Measurements from ENCODE around the gene TMPRSS11F.

Gene TMPRSS11F

DNA sequence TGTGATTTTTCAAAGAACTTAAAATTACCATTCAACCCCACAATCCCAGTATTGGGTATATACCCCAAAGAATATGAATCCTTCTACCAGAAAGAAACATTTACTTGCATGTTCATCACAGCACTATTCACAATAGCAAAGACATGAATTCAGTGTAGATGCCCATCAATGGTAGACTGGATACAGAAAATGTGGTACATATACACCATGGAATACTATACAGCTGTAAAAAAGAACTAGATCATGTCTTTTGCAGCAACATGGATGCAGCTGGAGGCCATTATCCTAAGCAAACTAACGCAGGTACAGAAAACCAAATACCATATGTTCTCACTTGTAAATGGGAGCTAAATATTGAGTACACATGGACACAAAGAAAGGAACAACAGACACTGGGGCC, 34.1 kb upstream of the TMPRSS11F start:
- no peak for TF ChIP-seq ZFX (IDR thresholded peaks at IDR 0.05; ENCODE audit: borderline replicate concordance)
- TF ChIP-seq, protein P1, sequence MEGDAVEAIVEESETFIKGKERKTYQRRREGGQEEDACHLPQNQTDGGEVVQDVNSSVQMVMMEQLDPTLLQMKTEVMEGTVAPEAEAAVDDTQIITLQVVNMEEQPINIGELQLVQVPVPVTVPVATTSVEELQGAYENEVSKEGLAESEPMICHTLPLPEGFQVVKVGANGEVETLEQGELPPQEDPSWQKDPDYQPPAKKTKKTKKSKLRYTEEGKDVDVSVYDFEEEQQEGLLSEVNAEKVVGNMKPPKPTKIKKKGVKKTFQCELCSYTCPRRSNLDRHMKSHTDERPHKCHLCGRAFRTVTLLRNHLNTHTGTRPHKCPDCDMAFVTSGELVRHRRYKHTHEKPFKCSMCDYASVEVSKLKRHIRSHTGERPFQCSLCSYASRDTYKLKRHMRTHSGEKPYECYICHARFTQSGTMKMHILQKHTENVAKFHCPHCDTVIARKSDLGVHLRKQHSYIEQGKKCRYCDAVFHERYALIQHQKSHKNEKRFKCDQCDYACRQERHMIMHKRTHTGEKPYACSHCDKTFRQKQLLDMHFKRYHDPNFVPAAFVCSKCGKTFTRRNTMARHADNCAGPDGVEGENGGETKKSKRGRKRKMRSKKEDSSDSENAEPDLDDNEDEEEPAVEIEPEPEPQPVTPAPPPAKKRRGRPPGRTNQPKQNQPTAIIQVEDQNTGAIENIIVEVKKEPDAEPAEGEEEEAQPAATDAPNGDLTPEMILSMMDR (IDR thresholded peaks at IDR 0.05) = no peak
- H3K27ac ChIP-seq = no peak overlapping the region

DNA sequence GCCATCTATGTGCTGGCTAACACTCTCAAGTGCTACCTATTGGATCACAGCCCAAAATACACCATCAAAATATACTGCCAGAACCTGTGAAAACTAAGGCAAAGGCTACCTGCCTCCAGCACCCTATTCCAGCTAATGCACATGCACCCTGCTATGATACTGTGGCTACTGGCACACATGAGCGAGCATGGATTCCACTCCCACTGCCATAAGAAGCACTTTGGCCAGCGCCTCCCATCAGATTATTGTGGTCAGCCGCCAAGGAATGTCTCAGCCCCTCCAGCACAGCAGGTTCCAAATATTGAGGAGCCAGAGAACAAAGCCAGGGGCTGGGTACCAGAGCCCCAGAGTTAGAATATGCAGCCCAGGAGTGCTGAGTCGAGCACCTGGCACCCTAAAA, 32.5 kb upstream of the TMPRSS11F start:
- no peak overlapping the region for H3K27ac ChIP-seq
- TF ChIP-seq, protein P1 (IDR thresholded peaks at IDR 0.05) = no peak
- no peak for TF ChIP-seq ZFX (IDR thresholded peaks at IDR 0.05; ENCODE audit: borderline replicate concordance)

DNA sequence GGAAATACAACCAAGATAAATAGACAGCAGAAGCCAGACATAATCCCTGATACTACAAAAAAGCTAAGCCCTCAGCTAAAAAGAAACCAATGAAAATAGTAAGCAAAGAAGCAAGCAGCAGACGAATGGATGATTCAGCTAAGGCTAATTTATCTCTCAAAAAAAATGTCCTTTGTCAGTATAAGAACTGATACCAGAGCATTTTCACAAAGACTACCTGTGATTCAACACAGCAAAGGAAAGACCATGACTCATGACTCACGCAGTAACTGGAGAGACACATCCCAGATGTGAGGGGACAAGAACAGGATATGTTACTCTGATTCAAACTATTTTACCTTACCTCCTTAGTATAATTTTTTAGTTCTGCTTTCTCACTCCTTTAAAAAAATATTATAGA, 22.7 kb upstream of the TMPRSS11F start:
- H3K27ac ChIP-seq = no peak overlapping the region
- TF ChIP-seq, protein P1 (IDR thresholded peaks at IDR 0.05) = no peak
- TF ChIP-seq ZFX (IDR thresholded peaks at IDR 0.05; ENCODE audit: borderline replicate concordance) = no peak

DNA sequence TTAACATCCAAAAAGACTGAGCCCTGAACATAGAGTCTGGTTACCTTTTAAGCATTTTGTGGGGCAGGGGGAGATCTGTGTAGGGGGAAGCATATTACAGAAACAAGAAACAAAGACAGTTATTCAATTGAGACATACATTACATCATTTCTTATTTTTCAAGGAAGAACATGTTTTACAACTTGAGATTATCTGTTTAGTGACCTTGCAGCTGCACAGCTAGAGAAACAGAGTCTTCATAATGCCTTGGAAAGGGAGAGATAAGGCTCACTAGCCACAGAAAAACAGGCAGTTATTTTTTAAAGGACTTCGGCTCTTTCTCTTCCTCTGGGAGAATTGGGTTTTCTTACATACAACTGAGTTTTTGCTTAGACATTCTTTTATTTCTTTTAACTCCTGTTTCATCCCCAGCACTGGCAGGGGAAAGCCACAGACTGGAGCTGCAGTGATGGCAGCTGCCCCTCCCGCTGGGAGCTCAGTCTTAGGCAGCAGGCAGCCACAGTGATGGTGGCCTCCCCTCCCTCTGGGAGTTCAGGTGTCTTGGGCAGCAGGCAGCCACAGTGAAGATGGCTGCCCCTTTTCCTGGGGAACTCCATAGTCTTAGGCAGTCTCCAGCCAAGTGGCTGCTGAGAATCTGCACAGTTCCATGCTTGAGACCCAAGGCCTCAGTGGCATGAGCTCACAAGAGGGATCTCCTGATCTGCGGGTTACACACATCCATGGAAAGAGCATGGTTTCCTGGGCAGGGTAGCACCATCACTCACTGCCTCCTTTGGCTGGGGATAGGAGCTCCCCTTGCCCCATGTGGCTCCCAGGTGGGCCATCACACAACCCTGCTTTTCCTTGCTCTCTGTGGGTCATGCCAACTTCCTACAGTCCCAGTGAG, 19.4 kb upstream of the TMPRSS11F start:
- no peak overlapping the region for H3K27ac ChIP-seq
- TF ChIP-seq ZFX (IDR thresholded peaks at IDR 0.05; ENCODE audit: borderline replicate concordance) = no peak
- TF ChIP-seq, protein P1 (IDR thresholded peaks at IDR 0.05) = no peak

DNA sequence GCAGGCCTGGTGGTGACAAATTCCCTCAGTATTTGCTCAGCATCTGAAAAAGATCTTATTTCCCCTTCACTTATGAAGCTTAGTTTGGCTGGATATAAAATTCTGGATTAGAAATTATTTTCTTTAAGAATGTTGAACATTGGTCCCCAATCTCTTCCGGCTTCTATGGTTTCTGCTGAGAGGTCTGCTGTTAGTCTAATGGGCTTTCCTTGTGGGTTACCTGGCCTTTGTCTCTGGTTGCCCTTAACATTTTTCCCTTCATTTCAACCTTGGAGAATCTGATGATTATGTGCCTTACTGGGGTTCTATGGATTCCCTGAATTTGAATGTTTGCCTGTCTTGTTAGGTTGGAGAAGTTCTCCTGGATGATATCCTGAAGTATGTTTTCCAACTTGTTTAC, 17.4 kb upstream of the TMPRSS11F start:
- no peak overlapping the region for H3K27ac ChIP-seq
- TF ChIP-seq ZFX (IDR thresholded peaks at IDR 0.05; ENCODE audit: borderline replicate concordance) = no peak
- TF ChIP-seq, protein P1 (IDR thresholded peaks at IDR 0.05) = no peak

DNA sequence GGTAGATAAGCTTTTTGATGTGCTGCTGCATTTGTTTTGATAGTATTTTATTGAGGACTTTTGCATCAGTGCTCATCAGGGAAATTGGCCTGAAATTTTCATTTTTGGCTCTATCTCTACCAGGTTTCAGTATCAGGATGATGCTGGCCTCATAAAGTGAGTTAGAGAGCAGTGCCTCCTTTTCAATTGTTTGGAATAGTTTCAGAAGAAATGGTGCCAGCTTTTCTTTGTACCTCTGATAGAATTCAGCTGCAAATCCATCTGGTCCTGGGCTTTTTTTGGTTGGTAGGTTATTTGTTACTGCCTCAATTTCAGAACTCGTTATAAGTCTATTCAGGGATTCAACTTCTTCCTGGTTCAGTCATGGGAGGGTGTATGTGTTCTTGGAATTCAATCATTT, 15.6 kb upstream of the TMPRSS11F start:
- no peak overlapping the region for H3K27ac ChIP-seq
- TF ChIP-seq ZFX (IDR thresholded peaks at IDR 0.05; ENCODE audit: borderline replicate concordance) = no peak
- TF ChIP-seq, protein P1 (IDR thresholded peaks at IDR 0.05) = no peak

DNA sequence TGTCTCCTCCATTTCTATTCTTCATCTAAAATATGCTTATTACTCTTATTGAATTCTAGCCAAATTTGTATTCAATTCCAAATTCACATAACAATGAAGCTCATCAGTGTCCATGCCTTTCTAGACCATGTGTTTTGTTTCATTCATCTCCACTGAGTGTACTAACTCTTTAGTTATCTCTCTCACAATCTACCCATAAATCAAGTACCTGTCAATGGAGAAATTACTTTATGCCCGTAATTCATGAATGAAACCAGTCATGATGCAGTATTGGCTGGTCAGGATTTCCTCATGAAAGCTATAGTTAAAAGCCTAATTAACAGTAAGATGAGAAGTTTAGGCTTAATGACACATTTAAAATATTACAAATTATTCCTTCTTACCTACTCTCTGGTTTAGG, 12.2 kb upstream of the TMPRSS11F start:
- H3K27ac ChIP-seq = no peak overlapping the region
- TF ChIP-seq, protein P1 (IDR thresholded peaks at IDR 0.05) = no peak
- TF ChIP-seq ZFX (IDR thresholded peaks at IDR 0.05; ENCODE audit: borderline replicate concordance) = no peak

Measured in 22Rv1 (cell line).